ENCODE results near the gene LPGAT1. TPM values are rescaled to one million over a fixed set of nuclear protein-coding genes. Genes with fewer than 3 reads are reported as not detected.

The LPGAT1 gene
- total and polyA plus RNA-seq, 2 donors (not counting 3 experiments of a cell fraction or from before 2014, with no cell fraction given): 6.1 to 46.0 TPM

DNA sequence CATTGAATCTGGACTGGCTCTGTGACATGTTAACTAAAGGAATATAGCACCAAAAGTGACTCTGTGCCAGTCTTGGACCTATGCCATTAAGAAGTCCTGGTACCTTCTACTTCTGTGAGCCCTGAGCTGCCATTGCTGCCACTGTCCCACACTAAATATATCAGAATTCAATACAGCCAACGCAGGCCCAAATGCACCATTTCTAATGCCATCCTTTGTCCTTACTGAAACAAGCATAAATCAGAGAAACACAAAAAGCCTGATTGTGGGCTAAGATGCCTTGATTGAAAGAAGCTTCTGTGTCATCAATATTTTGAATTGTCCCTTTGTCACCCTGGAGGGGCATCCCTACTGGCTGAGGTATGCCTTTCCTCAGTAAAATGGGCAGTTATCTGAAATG lies 88.3 kb downstream of the LPGAT1 start:
- DNase-seq (ENCODE audit: low read depth, low spot score): no peak
- BruUV-seq (replicated peaks): no TSS peak
- Histone ChIP-seq H3K9me1 (replicated peaks; ENCODE audit: control insufficient read depth, extremely low read depth, insufficient read depth, low read length) (no peaks in the 10 kb centered on the region), H3K4me1 (ENCODE audit: control insufficient read depth, extremely low read depth, insufficient read depth, low read length) (no peaks in the 10 kb centered on the region), H3K9me3 (replicated peaks; ENCODE audit: control insufficient read depth, insufficient read depth, low read length) (no peaks in the 10 kb centered on the region), H3K9ac (replicated peaks; ENCODE audit: extremely low read depth, insufficient read depth, low read length) (no peak overlapping the region), H3K4me3 (replicated peaks in 1 of 3; ENCODE audit: insufficient read depth in 1 of 3, low read depth in 1 of 3, low read length in 3 of 3) (no peak overlapping the region), H3K27me3 (ENCODE audit: control insufficient read depth in 2 of 2, insufficient read depth in 2 of 2, low read length in 2 of 2) (no peaks in the 10 kb centered on the region), H2AFZ (ENCODE audit: low read depth, low read length) (no peak overlapping the region), H3K27ac (ENCODE audit: insufficient read depth, low read depth, low read length) (no peak overlapping the region), H3K79me2 (ENCODE audit: control insufficient read depth, insufficient read depth, low read length) (no peaks in the 10 kb centered on the region), H3K4me2 (ENCODE audit: insufficient read depth, low read length) (no peak overlapping the region), H3K36me3 (ENCODE audit: control insufficient read depth in 2 of 2, extremely low read depth in 1 of 2, insufficient read depth in 2 of 2, low read length in 2 of 2) (no peaks in the 10 kb centered on the region), H4K20me1 (replicated peaks; ENCODE audit: control insufficient read depth, extremely low read depth, insufficient read depth, low read length) (no peaks in the 10 kb centered on the region)
- TF ChIP-seq GATA2 (IDR thresholded peaks at IDR 0.05; ENCODE audit: insufficient read depth, insufficient read length, low read depth, low read length) (no peak), EZH2 (IDR thresholded peaks at IDR 0.05; ENCODE audit: borderline replicate concordance, low read depth, low read length, severe bottlenecking) (no peak)
- no peak for FAIRE-seq
- ChIA-PET POLR2A (no interaction called here), CTCF (interaction anchor here (0.8 to 1.6 kb wide), 5 partner anchors 10 to 713 kb away, joined by 3 to 11 read pairs (median 3); no protein-coding TSS in a partner anchor)
- intact Hi-C loops (cut with micrococcal nuclease): no loop called here
- dilution Hi-C loops (cut with MboI; ENCODE audit: extremely low pct_ligation_motif_present, low sequenced_read_pairs): no loop called here

- intact Hi-C loops (cut with micrococcal nuclease) (no loop called here), dilution Hi-C loops (cut with MboI; ENCODE audit: extremely low pct_ligation_motif_present, low sequenced_read_pairs) (no loop called here)
- no peak for TF ChIP-seq POLR2A (IDR thresholded peaks at IDR 0.05; ENCODE audit: low read depth, low read length)
- TF ChIP-seq EZH2 (IDR thresholded peaks at IDR 0.05; ENCODE audit: borderline replicate concordance, low read depth, low read length, severe bottlenecking): no peak
- no peak for TF ChIP-seq GATA2 (IDR thresholded peaks at IDR 0.05; ENCODE audit: insufficient read depth, insufficient read length, low read depth, low read length)
- TF ChIP-seq FOS (IDR thresholded peaks at IDR 0.05; ENCODE audit: borderline replicate concordance, insufficient read depth, low read length): no peak
- TF ChIP-seq MAX (IDR thresholded peaks at IDR 0.05; ENCODE audit: insufficient read depth, insufficient read length): no peak
- TF ChIP-seq MYC (IDR thresholded peaks at IDR 0.05; ENCODE audit: low read depth, low read length): no peak
- no peak overlapping the region for H2AFZ ChIP-seq (ENCODE audit: low read depth, low read length)
- DNase-seq (ENCODE audit: low read depth, low spot score) (no peak), FAIRE-seq (no peak)
- H3K4me1 ChIP-seq (ENCODE audit: control insufficient read depth, extremely low read depth, insufficient read depth, low read length): no peaks in the 10 kb centered on the region
- no peak overlapping the region for H3K4me3 ChIP-seq (replicated peaks in 1 of 3; ENCODE audit: insufficient read depth in 1 of 3, low read depth in 1 of 3, low read length in 3 of 3)
- no peaks in the 10 kb centered on the region for H3K9me1 ChIP-seq (replicated peaks; ENCODE audit: control insufficient read depth, extremely low read depth, insufficient read depth, low read length)
- H3K79me2 ChIP-seq (ENCODE audit: control insufficient read depth, insufficient read depth, low read length): no peaks in the 10 kb centered on the region
- no peaks in the 10 kb centered on the region for H3K36me3 ChIP-seq (ENCODE audit: control insufficient read depth in 2 of 2, extremely low read depth in 1 of 2, insufficient read depth in 2 of 2, low read length in 2 of 2)
- no peak overlapping the region for H3K4me2 ChIP-seq (ENCODE audit: insufficient read depth, low read length)
- ChIA-PET POLR2A (no interaction called here), CTCF (interaction anchor here (0.8 to 1.6 kb wide), 4 partner anchors 10 to 714 kb away, joined by 3 to 11 read pairs (median 5); no protein-coding TSS in a partner anchor)
- no peak overlapping the region for H3K27ac ChIP-seq (ENCODE audit: insufficient read depth, low read depth, low read length)
- H3K9me3 ChIP-seq (replicated peaks; ENCODE audit: control insufficient read depth, insufficient read depth, low read length): no peaks in the 10 kb centered on the region
- no peaks in the 10 kb centered on the region for H4K20me1 ChIP-seq (replicated peaks; ENCODE audit: control insufficient read depth, extremely low read depth, insufficient read depth, low read length)
- H3K27me3 ChIP-seq (ENCODE audit: control insufficient read depth in 2 of 2, insufficient read depth in 2 of 2, low read length in 2 of 2): no peaks in the 10 kb centered on the region
- BruUV-seq (replicated peaks): no TSS peak
- H3K9ac ChIP-seq (replicated peaks; ENCODE audit: extremely low read depth, insufficient read depth, low read length): no peak overlapping the region
These were observed 88.8 kb downstream of the LPGAT1 start for GRCh38 chr1:211741788-211742187.
